C4-2B (cell line): ENCODE data around the gene VPS13C.

ENCODE experiments used
- ZFX ChIP-seq: fragments of 450-650 bp; IDR thresholded peaks from 2 replicates; pipeline ENCODE4 v1.6.1; 2017
- TF ChIP-seq, protein P1 (sequence below): fragments of 450-650 bp; conservative IDR thresholded peaks from 2 replicates; pipeline ENCODE4 v1.5.1; 2017; ENCODE audit warnings: mild to moderate bottlenecking

DNA sequence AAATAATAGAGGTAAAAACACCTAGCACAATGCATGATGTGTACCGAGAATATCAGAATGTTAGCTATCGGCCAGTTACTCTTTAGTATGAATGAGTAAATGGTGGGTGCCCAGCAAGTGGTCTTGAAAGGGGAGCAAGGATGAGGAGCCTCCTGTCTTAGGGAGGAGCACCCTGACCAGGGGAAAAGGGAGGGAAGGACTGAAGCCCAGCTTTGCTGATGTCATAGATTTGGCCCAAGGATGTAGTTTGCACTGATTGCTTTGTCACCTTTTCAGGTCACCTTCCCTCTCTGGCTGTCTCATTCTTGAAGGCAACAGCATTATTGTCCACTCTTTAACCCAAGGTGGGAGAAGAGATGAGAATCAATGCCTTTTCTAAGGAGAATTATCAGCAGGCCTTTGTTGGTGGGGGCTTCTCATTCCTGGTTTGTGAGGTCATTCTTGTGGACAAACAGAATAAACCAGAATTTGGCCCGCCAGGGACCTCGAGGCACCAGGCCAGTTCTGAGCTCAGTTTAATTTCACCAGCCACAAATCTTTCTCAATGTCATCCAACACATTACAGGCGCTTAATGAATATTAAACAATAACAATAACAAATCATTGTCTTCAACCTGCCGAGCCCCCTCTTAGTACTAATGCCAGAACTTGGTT lies 231.3 kb downstream of the VPS13C start:
- TF ChIP-seq, protein P1, sequence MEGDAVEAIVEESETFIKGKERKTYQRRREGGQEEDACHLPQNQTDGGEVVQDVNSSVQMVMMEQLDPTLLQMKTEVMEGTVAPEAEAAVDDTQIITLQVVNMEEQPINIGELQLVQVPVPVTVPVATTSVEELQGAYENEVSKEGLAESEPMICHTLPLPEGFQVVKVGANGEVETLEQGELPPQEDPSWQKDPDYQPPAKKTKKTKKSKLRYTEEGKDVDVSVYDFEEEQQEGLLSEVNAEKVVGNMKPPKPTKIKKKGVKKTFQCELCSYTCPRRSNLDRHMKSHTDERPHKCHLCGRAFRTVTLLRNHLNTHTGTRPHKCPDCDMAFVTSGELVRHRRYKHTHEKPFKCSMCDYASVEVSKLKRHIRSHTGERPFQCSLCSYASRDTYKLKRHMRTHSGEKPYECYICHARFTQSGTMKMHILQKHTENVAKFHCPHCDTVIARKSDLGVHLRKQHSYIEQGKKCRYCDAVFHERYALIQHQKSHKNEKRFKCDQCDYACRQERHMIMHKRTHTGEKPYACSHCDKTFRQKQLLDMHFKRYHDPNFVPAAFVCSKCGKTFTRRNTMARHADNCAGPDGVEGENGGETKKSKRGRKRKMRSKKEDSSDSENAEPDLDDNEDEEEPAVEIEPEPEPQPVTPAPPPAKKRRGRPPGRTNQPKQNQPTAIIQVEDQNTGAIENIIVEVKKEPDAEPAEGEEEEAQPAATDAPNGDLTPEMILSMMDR, result no peak
- TF ChIP-seq ZFX, result no peak
